ENCODE results near the gene OR6K2.

Gene OR6K2

DNA sequence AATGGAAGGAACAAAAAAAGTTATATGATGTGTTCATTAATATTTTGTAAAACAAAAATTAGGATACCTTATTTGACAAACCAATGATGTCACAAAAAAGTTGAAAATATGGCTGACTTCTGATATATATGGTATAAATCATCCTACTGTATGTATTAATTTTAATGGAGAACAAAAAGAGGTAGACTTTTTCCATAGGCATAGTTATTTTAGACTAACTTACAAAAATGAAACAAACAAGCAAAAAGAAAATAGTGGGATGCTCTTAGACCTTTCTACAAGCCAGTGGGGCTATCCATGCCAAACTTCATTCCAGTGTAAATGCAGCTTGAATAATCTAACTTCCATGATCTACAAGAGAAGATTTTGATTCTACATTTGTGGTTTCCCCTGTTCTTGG is 13.4 kb downstream of the OR6K2 start:
- ChIA-PET POLR2A (no interaction called here), CTCF (no interaction called here)
- DNase-seq (ENCODE audit: extremely low spot score): no peak
- TF ChIP-seq L3MBTL2 (conservative IDR thresholded peaks at IDR 0.05): no peak
- no peak for TF ChIP-seq SUZ12 (IDR thresholded peaks at IDR 0.05)
- no peak for TF ChIP-seq FOXK2 (IDR thresholded peaks at IDR 0.05)
- TF ChIP-seq LEF1 (IDR thresholded peaks at IDR 0.05; ENCODE audit: borderline replicate concordance): no peak
- TF ChIP-seq CTBP1 (IDR thresholded peaks at IDR 0.05; ENCODE audit: borderline replicate concordance): no peak
- TF ChIP-seq FOXA1 (IDR thresholded peaks at IDR 0.05): no peak
- no peak for TF ChIP-seq NFRKB (IDR thresholded peaks at IDR 0.05)

DNA sequence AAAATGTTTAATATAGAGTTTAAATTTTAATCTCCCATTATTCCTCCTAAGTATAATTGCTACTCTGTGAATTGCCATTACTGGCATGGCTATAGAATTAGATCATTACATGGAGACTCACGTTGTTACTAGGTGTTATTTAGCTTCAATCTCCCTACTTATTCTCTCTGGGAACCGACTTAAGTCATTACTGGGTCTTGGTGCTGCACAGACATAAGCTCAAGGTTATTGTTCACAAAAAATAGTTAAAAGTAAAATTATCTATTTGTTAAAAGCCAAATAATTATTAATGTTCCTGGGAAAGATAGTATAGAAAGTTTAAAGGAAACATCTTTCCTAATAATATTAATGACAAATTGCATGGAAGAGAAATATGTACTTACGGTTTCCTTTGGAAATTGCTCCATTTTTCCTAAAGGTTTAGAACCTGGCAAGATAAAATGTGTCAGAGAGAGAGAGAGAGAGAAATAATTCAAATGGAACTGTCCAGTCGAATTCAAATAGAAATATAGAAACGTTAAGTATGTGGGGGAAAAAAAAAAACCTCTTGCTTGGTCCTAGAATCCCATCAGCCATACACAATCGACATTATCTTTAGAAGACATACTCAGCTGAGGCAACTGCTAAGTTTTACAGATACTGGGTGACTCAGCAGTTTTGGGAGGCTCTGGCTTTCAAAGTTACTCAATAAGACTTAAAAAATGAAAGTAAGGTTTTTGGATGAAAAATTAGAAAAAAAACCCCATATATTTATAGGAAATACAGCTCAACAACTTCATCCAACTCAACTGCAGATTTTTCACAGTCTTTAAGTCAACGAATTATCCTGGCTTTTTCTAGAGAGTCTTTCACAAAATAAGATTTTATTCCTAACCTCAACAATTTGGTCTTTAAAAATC is 14.1 kb downstream of the OR6K2 start, which contains the start of gene SPTA1:
Gene SPTA1, minus strand, starts transcription at position 605 of the 899 bp plus-strand sequence. Its CDS starts 198 bp downstream, at position 407.
- ChIA-PET CTCF (no interaction called here), POLR2A (no interaction called here)
- TF ChIP-seq ZNF384 (IDR thresholded peaks at IDR 0.05) (no peak), BHLHE40 (IDR thresholded peaks at IDR 0.05; ENCODE audit: borderline replicate concordance) (no peak), L3MBTL2 (conservative IDR thresholded peaks at IDR 0.05) (no peak), HDGF (IDR thresholded peaks at IDR 0.05; ENCODE audit: borderline replicate concordance) (no peak), CTBP1 (IDR thresholded peaks at IDR 0.05; ENCODE audit: borderline replicate concordance) (no peak), NFRKB (IDR thresholded peaks at IDR 0.05) (no peak), SUZ12 (IDR thresholded peaks at IDR 0.05) (no peak), FOXA1 (IDR thresholded peaks at IDR 0.05) (no peak), ARNT (IDR thresholded peaks at IDR 0.05) (no peak), SP1 (IDR thresholded peaks at IDR 0.05) (no peak), FOXK2 (IDR thresholded peaks at IDR 0.05) (no peak), ELF4 (IDR thresholded peaks at IDR 0.05) (no peak)
- no peak for DNase-seq (ENCODE audit: extremely low spot score)

GRCh38 chr1:158685085-158685484 is 15.4 kb downstream of the OR6K2 start:
- DNase-seq (ENCODE audit: extremely low spot score): no peak
- no peak for TF ChIP-seq ELF4 (IDR thresholded peaks at IDR 0.05)
- no peak for TF ChIP-seq L3MBTL2 (conservative IDR thresholded peaks at IDR 0.05)
- no peak for TF ChIP-seq BHLHE40 (IDR thresholded peaks at IDR 0.05; ENCODE audit: borderline replicate concordance)
- TF ChIP-seq FOXK2 (IDR thresholded peaks at IDR 0.05): no peak
- TF ChIP-seq SP1 (IDR thresholded peaks at IDR 0.05): no peak
- no peak for TF ChIP-seq NFRKB (IDR thresholded peaks at IDR 0.05)
- no peak for TF ChIP-seq CTBP1 (IDR thresholded peaks at IDR 0.05; ENCODE audit: borderline replicate concordance)
- no peak for TF ChIP-seq SUZ12 (IDR thresholded peaks at IDR 0.05)
- no peak for TF ChIP-seq TARDBP (IDR thresholded peaks at IDR 0.05)
- no peak for TF ChIP-seq PKNOX1 (IDR thresholded peaks at IDR 0.05)
- ChIA-PET POLR2A (no interaction called here), CTCF (no interaction called here)

GRCh38 chr1:158681606-158682005 is 18.8 kb downstream of the OR6K2 start:
- ChIA-PET CTCF (no interaction called here), POLR2A (no interaction called here)
- no peak for TF ChIP-seq NFRKB (IDR thresholded peaks at IDR 0.05)
- TF ChIP-seq HDGF (IDR thresholded peaks at IDR 0.05; ENCODE audit: borderline replicate concordance): no peak
- no peak for TF ChIP-seq SP1 (IDR thresholded peaks at IDR 0.05)
- TF ChIP-seq LEF1 (IDR thresholded peaks at IDR 0.05; ENCODE audit: borderline replicate concordance): no peak
- TF ChIP-seq FOXA1 (IDR thresholded peaks at IDR 0.05): no peak
- TF ChIP-seq SUZ12 (IDR thresholded peaks at IDR 0.05): no peak
- TF ChIP-seq ZNF384 (IDR thresholded peaks at IDR 0.05): no peak
- no peak for TF ChIP-seq FOXK2 (IDR thresholded peaks at IDR 0.05)
- no peak for TF ChIP-seq L3MBTL2 (conservative IDR thresholded peaks at IDR 0.05)
- no peak for TF ChIP-seq BHLHE40 (IDR thresholded peaks at IDR 0.05; ENCODE audit: borderline replicate concordance)
- TF ChIP-seq ELF4 (IDR thresholded peaks at IDR 0.05): no peak
- no peak for TF ChIP-seq PKNOX1 (IDR thresholded peaks at IDR 0.05)
- no peak for DNase-seq (ENCODE audit: extremely low spot score)

DNA sequence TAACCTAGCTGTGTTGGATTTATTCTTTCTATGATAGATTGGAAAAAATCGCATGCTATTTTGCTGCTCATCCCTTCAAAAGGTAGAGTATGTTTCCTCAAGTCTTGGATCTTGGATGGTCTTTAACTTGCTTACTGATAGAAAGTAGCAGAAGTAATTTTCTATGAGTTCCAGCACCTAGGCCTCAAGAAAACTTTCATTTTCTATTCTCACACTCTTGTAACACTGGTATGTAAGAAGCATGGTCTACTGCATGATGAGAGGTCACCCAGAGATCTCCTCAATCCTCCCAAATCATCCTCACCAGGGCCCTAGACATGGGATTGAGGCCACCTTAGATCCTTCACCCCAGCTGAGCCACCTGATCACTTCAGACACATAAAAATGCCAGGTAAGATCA is 21.2 kb downstream of the OR6K2 start:
- CTCF ChIA-PET: no interaction called here
- POLR2A ChIA-PET: no interaction called here
- no peak for DNase-seq (ENCODE audit: extremely low spot score)
- TF ChIP-seq L3MBTL2 (conservative IDR thresholded peaks at IDR 0.05) (no peak), ZNF384 (IDR thresholded peaks at IDR 0.05) (no peak), SUZ12 (IDR thresholded peaks at IDR 0.05) (no peak), FOXK2 (IDR thresholded peaks at IDR 0.05) (no peak), LEF1 (IDR thresholded peaks at IDR 0.05; ENCODE audit: borderline replicate concordance) (no peak), TARDBP (IDR thresholded peaks at IDR 0.05) (no peak), FOXM1 (IDR thresholded peaks at IDR 0.05; ENCODE audit: borderline replicate concordance) (no peak), NFRKB (IDR thresholded peaks at IDR 0.05) (no peak), HDGF (IDR thresholded peaks at IDR 0.05; ENCODE audit: borderline replicate concordance) (no peak), BHLHE40 (IDR thresholded peaks at IDR 0.05; ENCODE audit: borderline replicate concordance) (no peak), CTBP1 (IDR thresholded peaks at IDR 0.05; ENCODE audit: borderline replicate concordance) (no peak), PKNOX1 (IDR thresholded peaks at IDR 0.05) (no peak), FOXA1 (IDR thresholded peaks at IDR 0.05) (no peak), SP1 (IDR thresholded peaks at IDR 0.05) (no peak), ELF4 (IDR thresholded peaks at IDR 0.05) (no peak), ARNT (IDR thresholded peaks at IDR 0.05) (no peak)

Measured in HEK293T (cell line).